ENCODE data around the gene GOLT1B. TPM values are rescaled to one million over a fixed set of nuclear protein-coding genes. Genes with fewer than 3 reads are reported as not detected.
"Not testable (repeated sequence)": the region's sequence is repeated elsewhere in the genome, so short reads cannot be mapped to it uniquely, and the experiment has no call there.

Gene GOLT1B, protein sequence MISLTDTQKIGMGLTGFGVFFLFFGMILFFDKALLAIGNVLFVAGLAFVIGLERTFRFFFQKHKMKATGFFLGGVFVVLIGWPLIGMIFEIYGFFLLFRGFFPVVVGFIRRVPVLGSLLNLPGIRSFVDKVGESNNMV
- 15.0 and 18.1 TPM in 2 replicates for total RNA-seq

GRCh38 chr12:21501258-21502163, at the start of gene GOLT1B, which contains the start of gene RECQL:
Gene GOLT1B, plus strand, starts transcription at chr12:21501789. Its CDS starts 135 bp downstream, at chr12:21501924.
Gene RECQL, minus strand, starts transcription at chr12:21501635. Its CDS starts 2,065 bp downstream, at chr12:21499570.
- DNase-seq (ENCODE audit: low read depth in 2 of 2) = peak; percentile 99 to 100

- DNase-seq (ENCODE audit: low read depth in 2 of 2) = no peak
These were observed 48.2 kb upstream of the GOLT1B start for GRCh38 chr12:21453312-21453852.

- no peak for DNase-seq (ENCODE audit: low read depth in 2 of 2)
These were observed 45.3 kb upstream of the GOLT1B start for GRCh38 chr12:21456291-21456780.

GRCh38 chr12:21459474-21459873, 42.1 kb upstream of the GOLT1B start:
- DNase-seq (ENCODE audit: low read depth in 2 of 2) = no peak

DNA sequence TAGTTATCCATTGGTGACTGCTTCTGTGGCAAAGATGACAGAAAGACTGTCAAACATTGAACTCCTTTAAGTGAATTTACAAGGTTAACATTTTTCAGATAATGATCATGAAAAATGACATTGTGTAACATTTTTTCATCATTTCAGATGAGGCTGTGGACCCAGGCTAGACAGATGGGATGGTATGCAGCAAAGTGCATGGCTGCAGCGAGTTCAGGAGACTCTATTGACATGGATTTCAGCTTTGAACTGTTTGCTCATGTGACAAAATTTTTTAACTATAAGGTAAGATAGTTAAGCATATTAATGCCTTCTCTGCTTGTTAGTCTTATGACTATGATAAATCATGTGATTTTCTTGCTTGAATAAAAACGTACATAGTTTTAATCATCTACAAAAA, 34.3 kb upstream of the GOLT1B start:
- DNase-seq (ENCODE audit: low read depth in 2 of 2) = not testable (repeated sequence)

GRCh38 chr12:21471294-21471693, 30.3 kb upstream of the GOLT1B start:
- no peak for DNase-seq (ENCODE audit: low read depth in 2 of 2)

DNA sequence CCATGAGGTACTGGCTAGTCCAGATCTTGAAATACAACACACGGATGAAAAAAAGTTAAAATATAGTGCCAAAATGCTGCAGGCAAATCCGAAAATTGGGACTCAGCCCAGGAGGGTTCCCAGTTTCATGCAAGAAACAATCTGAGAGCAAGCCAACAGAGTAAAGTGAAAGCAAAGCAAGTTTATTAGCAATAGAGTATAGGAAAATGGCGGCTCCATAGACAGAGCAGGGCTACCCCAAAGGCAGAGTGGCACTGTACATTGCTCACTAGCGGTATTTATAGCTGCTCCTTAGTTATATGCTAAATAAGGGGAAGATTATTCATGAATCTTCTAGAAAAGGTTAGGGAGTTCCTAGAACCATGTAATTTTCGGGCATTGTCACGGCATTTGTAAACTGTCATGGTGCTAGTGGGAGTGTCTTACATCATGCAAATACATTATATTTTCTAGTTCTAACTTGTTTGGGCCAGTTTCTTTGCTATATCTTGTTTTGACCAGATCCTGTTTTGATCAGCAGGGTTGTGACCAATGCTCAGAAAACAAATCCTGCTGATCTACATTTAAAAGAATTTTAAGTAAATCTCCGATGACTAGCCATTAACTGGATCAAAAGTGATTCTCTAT, 29.3 kb upstream of the GOLT1B start:
- no peak for DNase-seq (ENCODE audit: low read depth in 2 of 2)

- no peak for DNase-seq (ENCODE audit: low read depth in 2 of 2)
These were observed 26.0 kb upstream of the GOLT1B start for GRCh38 chr12:21475552-21475951.

- peak; percentile 16 to 64 for DNase-seq (ENCODE audit: low read depth in 2 of 2)
These were observed 24.6 kb upstream of the GOLT1B start for GRCh38 chr12:21476949-21477348.

DNA sequence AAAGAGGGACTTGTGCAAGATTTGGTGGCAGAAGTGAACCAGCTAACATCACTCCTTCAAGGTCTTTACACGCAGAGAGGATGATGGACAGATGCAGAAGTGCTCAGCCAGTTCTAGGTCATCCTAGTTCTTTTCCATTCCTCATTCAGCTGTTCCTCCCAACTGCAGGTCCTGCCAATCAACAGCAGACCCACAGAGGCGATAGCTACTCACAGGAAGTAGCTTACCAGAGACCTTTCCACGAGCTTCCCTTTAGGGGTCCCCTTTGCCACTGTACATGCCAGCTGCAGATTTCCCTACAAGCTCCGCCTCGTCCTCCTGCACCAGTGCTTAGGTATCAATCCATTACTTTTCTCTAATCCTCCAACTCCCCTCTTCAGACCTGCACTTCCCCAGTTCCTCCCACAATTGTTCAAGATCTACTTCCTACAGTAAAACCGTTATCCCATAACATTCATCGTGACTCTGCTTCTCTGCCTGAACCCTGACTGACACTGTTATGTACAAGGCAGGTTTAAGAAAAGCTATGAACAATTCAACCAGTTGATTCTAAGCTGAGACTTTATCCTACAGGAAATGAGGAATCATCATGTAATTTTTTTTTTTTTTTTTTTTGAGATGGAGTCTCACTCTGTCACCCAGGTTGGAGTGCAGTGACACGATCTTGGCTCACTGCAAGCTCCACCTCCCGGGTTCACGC, 22.7 kb upstream of the GOLT1B start:
- DNase-seq (ENCODE audit: low read depth in 2 of 2) = peak in 1 of 2 donors; percentile 59

- no peak for DNase-seq (ENCODE audit: low read depth in 2 of 2)
These were observed 18.1 kb upstream of the GOLT1B start for GRCh38 chr12:21483531-21483930.

- no peak for DNase-seq (ENCODE audit: low read depth in 2 of 2)
These were observed 15.6 kb upstream of the GOLT1B start for GRCh38 chr12:21485998-21486397.

DNA sequence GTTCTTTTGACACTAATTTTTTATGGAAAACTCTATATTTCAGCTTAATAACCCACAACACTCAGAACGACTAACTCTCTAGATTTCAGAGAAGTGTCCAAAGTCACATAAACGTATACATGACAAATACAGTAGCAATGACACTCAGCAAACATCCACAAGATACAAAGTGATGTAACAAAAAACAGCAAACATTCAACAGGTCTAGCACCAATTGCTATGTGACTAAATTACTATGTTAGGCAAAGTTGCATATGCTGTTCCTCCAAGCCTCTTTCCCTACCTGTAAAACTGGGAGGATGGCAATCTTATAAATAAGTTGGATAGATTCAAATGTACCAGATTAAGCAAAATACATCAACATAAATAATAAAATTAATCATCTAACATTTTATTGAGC, 1.8 kb upstream of the GOLT1B start:
- no peak for DNase-seq (ENCODE audit: low read depth in 2 of 2)

- DNase-seq (ENCODE audit: low read depth in 2 of 2) = no peak
These were observed 767 bp upstream of the GOLT1B start for GRCh38 chr12:21500786-21501257.

DNA sequence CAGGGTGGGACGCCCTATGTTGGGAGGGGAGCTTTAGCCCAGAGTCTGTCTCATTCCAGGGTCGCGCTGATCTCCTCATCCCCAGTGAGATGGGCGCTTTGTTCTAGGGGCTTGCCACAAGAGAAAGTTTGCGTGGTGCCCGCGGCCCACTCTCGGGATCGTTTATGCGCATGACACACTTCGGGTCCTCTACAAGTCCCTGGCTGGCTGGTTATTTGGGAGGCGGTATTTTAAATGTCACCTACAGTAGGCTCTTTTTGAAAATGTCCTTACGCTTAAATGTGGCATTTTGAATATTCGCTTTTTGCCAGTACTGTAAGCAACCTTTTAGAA, 541 bp downstream of the GOLT1B start:
- DNase-seq (ENCODE audit: low read depth in 2 of 2) = peak; percentile 56 to 60

DNA sequence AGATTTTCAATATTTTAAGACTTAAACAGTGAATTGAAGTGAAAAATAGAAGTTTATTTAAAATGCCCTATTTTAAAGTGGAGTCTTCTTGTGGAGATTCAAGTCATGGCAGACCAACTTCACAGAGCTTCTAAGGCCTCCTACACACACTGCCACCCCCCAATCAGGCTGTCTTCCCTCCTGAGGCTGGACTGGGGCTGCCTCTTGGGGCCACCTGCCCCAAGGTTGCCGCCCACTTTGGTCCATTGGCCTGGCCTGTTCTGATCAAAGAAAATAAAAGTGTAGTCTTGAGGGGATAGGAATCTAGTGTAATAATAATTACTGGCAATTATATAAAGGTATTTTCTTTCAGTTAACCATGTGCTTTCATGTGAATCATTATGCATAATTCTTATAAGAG, 1.3 kb downstream of the GOLT1B start:
- DNase-seq (ENCODE audit: low read depth in 2 of 2) = no peak

DNA sequence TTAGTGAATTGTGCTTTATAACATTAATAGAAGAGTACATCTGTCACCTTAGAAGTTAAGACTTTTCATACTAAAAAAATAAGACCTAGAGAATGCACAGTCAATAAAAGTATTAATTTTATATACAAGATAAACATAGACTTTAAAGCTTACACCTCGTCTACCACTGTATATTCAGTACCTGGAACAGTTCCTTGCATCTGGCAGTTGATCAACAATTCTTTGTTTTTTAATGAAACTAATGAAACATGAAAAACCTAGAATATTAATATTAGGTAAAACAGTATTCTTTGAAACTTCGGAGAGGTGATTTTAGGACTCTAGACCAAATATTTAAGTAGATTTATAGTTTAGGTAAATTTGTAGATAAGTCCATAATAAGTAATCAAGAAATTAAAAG, 4.3 kb downstream of the GOLT1B start:
- no peak for DNase-seq (ENCODE audit: low read depth in 2 of 2)

GRCh38 chr12:21507849-21508248, 6.3 kb downstream of the GOLT1B start:
- DNase-seq (ENCODE audit: low read depth in 2 of 2) = no peak

DNA sequence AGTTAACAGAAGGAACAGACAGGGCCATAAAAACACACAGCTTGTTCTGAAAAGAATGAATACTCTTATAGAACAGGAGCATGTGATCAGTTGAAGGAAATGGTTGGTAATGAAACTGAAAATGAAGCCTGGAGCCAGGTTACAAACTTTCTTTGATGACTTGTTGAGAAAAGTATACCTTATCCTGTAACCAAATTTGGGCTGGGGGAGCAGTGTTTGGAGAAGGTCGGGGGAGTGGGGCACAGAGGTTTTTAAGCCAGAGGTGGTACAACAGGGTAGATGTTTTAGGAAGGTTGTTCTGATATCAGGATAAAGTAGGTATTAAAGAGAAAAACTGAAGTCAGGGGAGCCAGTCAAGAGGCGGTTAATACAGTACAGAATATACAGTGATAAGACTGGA, 8.2 kb downstream of the GOLT1B start:
- no peak for DNase-seq (ENCODE audit: low read depth in 2 of 2)

DNA sequence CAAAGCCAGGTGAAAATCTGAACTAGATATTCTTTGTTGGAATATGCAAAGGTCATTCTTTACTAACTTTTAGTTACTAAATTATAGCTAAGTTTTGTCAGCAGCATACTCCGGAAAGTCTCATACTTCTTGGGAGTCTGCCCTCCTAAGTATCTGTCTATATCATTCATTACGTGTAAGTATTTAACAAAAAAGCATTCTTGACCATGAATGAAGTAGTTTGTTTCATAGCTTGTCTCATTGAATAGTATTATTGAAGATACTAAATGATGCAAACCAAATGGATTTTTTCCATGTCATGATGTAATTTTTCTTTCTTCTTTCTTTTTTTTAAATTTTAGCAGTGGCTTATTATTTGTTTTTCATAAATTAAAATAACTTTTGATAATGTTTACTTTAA, 14.7 kb downstream of the GOLT1B start:
- no peak for DNase-seq (ENCODE audit: low read depth in 2 of 2)

DNA sequence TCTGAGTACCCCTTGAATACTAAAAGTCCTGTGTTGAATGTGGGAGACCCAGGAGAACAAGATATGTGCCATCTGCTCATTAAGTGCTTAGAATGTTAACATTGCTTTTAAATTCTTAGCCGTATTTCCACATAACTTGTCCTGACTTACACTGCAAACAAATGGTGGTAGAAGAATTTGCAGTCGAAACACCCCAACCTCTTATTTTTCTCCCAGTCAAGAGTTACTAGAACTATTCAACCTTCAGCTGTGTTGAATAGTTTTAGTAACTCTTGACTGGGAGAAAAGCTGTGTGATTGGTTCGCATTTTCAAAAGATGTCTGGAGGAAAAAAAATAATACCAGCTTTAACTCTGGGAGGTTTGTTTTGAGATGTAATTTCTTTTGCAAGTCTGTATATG, 16.9 kb downstream of the GOLT1B start:
- DNase-seq (ENCODE audit: low read depth in 2 of 2) = no peak

Data from lung microvascular endothelial cell (primary cell).